AG08395 (cell line): Measurements from ENCODE around the gene SERPING1.

Experiments
- DNase-seq: peaks from one replicate; pipeline ENCODE4 v3.0.0; 2012; ENCODE audit warnings: mixed read lengths, low spot score

SERPING1 gene

GRCh38 chr11:57597916-57598830, 688 bp downstream of the SERPING1 start:
- peak; percentile 89 for DNase-seq

GRCh38 chr11:57598831-57599155, 1.3 kb downstream of the SERPING1 start:
- peak; percentile 45 for DNase-seq

GRCh38 chr11:57599381-57599780, 1.9 kb downstream of the SERPING1 start:
- DNase-seq: no peak

GRCh38 chr11:57601297-57601696, 3.8 kb downstream of the SERPING1 start:
- no peak for DNase-seq

- DNase-seq: no peak
Observed at GRCh38 chr11:57604296-57605027, 7.0 kb downstream of the SERPING1 start.

- no peak for DNase-seq
Observed at GRCh38 chr11:57605028-57605420, 7.5 kb downstream of the SERPING1 start.

GRCh38 chr11:57610170-57610569, 12.7 kb downstream of the SERPING1 start:
- no peak for DNase-seq

GRCh38 chr11:57614234-57614772, 16.8 kb downstream of the SERPING1 start:
- no peak for DNase-seq

GRCh38 chr11:57615308-57615707, 17.8 kb downstream of the SERPING1 start:
- no peak for DNase-seq

GRCh38 chr11:57616595-57616994, 19.1 kb downstream of the SERPING1 start:
- DNase-seq: no peak

- DNase-seq: no peak
Observed at GRCh38 chr11:57618438-57618837, 21.0 kb downstream of the SERPING1 start.

GRCh38 chr11:57619331-57619730, 21.8 kb downstream of the SERPING1 start:
- no peak for DNase-seq

- DNase-seq: no peak
Observed at GRCh38 chr11:57620467-57620866, 23.0 kb downstream of the SERPING1 start.

GRCh38 chr11:57622263-57622662, 24.8 kb downstream of the SERPING1 start:
- DNase-seq: no peak

GRCh38 chr11:57624864-57625263, 27.4 kb downstream of the SERPING1 start:
- no peak for DNase-seq

GRCh38 chr11:57626895-57627294, 29.4 kb downstream of the SERPING1 start:
- DNase-seq: no peak

GRCh38 chr11:57630171-57630570, 32.7 kb downstream of the SERPING1 start:
- DNase-seq: no peak

GRCh38 chr11:57632116-57632515, 34.6 kb downstream of the SERPING1 start:
- no peak for DNase-seq

- DNase-seq: no peak
Observed at GRCh38 chr11:57633394-57634070, 36.0 kb downstream of the SERPING1 start.

- DNase-seq: no peak
Observed at GRCh38 chr11:57634311-57634710, 36.8 kb downstream of the SERPING1 start.

GRCh38 chr11:57635246-57635645, 37.8 kb downstream of the SERPING1 start:
- no peak for DNase-seq

- peak; percentile 38 for DNase-seq
Observed at GRCh38 chr11:57637626-57638004, 40.1 kb downstream of the SERPING1 start.
